Hepatocyte (in vitro differentiated cells): Measurements from ENCODE around the gene GRID1. TPM values are rescaled to one million over a fixed set of nuclear protein-coding genes. Genes with fewer than 3 reads are reported as not detected.

Experiments used
- DNase-seq: peaks from one replicate; pipeline ENCODE4 v3.0.0-alpha.2; 2016; ENCODE audit warnings: low spot score
- H2AFZ ChIP-seq: fragments of 200-600 bp; sonication (generic); 2 replicates; pipeline ENCODE4 v1.6.0; 2016; ENCODE audit warnings: antibody characterized with exemption, mild to moderate bottlenecking
- H3K27ac ChIP-seq: fragments of 200-600 bp; sonication (generic); 2 replicates; pipeline ENCODE4 v1.5.1; 2016; ENCODE audit warnings: mild to moderate bottlenecking
- H3K27me3 ChIP-seq: fragments of 200-600 bp; sonication (generic); 2 replicates; pipeline ENCODE4 v1.6.1; 2016
- H3K36me3 ChIP-seq: fragments of 200-600 bp; sonication (generic); replicated peaks from 2 replicates; pipeline ENCODE4 v1.5.1; 2016; ENCODE audit warnings: low read depth; ENCODE audit not compliant: insufficient read depth
- H3K4me1 ChIP-seq: fragments of 200-600 bp; sonication (generic); 2 replicates; pipeline ENCODE4 v1.5.1; 2016; ENCODE audit warnings: mild to moderate bottlenecking, moderate library complexity; ENCODE audit not compliant: insufficient read depth
- H3K4me2 ChIP-seq: fragments of 200-600 bp; sonication (generic); 2 replicates; pipeline ENCODE4 v1.6.0; 2016
- H3K4me3 ChIP-seq: fragments of 200-600 bp; sonication (generic); 2 replicates; pipeline ENCODE4 v1.5.1; 2016; ENCODE audit warnings: mild to moderate bottlenecking
- H3K79me2 ChIP-seq: fragments of 200-600 bp; sonication (generic); 2 replicates; pipeline ENCODE4 v1.6.0; 2017; ENCODE audit warnings: mild to moderate bottlenecking
- H3K9me2 ChIP-seq: fragments of 200-600 bp; sonication (generic); replicated peaks from 2 replicates; pipeline ENCODE4 v1.6.0; 2017; ENCODE audit warnings: mild to moderate bottlenecking; ENCODE audit not compliant: insufficient read depth
- H3K9me3 ChIP-seq: fragments of 200-600 bp; sonication (generic); 2 replicates; pipeline ENCODE4 v1.5.1; 2016; ENCODE audit warnings: low read depth, mild to moderate bottlenecking
- H4K20me1 ChIP-seq: fragments of 200-600 bp; sonication (generic); 2 replicates; pipeline ENCODE4 v1.6.0; 2016; ENCODE audit warnings: mild to moderate bottlenecking; ENCODE audit not compliant: insufficient read depth, poor library complexity, severe bottlenecking
- EZH2 ChIP-seq: fragments of 200-600 bp; sonication (generic); IDR thresholded peaks from 2 replicates; pipeline ENCODE4 v1.6.1; 2016; ENCODE audit warnings: antibody characterized with exemption, mild to moderate bottlenecking, borderline replicate concordance
- EZH2phosphoT487 ChIP-seq: fragments of 200-600 bp; sonication (generic); IDR thresholded peaks from one replicate; pipeline ENCODE4 v1.6.1; 2018; ENCODE audit warnings: antibody characterized with exemption, mild to moderate bottlenecking, low read depth, moderate library complexity; ENCODE audit not compliant: unreplicated experiment, severe bottlenecking
- WGBS: methylation state at CpG from one replicate; pipeline ENCODE4 v1.1.6; 2016; ENCODE audit warnings: low lambda C conversion rate; ENCODE audit errors: missing lambda C conversion rate; 5-methylcytosine and 5-hydroxymethylcytosine counted together
- polyA plus RNA-seq: library from polyadenylated mRNA; unstranded; fragments of >200 nt; fragmentation: Nextera tagmentation; extraction: Ambion mirVana; gene quantifications from 2 replicates; pipeline ENCODE4 v1.2.1, GENCODE V29; 2016
- total RNA-seq: library from RNA; depleted of rRNA; stranded (reverse); fragments of >200 nt; gene quantifications from 2 replicates; pipeline ENCODE4 v1.2.3, GENCODE V29; 2014
- TF ChIP-seq, protein P1 (sequence below): fragments of 200-600 bp; sonication (generic); IDR thresholded peaks from 2 replicates; pipeline ENCODE4 v1.5.1; 2016; ENCODE audit warnings: antibody characterized with exemption, mild to moderate bottlenecking; ENCODE audit not compliant: poor library complexity

Gene GRID1
- total and polyA plus RNA-seq, 2 experiments from 2014 or later, result 0.07 to 0.37 TPM

DNA sequence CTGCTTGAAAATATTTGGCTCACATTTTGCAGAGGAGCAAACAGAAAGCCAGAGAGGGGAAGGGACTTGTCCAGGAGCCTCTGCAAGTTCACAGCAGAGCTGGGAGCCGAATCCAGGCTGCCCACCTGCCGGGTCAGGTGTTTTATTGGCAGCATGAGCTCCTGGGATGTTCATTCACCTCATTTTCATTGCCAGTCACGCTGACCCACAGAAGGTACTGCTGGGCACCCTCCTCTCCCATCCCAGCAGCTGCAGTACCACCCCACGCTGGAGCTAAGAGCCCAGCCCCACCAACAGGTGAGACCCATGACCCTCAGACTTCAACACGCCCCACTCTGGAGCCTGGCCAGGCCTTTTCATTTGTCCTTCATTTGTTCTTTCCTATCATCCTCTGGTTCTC is 102.7 kb downstream of the GRID1 start:
- TF ChIP-seq, protein P1, sequence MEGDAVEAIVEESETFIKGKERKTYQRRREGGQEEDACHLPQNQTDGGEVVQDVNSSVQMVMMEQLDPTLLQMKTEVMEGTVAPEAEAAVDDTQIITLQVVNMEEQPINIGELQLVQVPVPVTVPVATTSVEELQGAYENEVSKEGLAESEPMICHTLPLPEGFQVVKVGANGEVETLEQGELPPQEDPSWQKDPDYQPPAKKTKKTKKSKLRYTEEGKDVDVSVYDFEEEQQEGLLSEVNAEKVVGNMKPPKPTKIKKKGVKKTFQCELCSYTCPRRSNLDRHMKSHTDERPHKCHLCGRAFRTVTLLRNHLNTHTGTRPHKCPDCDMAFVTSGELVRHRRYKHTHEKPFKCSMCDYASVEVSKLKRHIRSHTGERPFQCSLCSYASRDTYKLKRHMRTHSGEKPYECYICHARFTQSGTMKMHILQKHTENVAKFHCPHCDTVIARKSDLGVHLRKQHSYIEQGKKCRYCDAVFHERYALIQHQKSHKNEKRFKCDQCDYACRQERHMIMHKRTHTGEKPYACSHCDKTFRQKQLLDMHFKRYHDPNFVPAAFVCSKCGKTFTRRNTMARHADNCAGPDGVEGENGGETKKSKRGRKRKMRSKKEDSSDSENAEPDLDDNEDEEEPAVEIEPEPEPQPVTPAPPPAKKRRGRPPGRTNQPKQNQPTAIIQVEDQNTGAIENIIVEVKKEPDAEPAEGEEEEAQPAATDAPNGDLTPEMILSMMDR, result no peak
- no peak for TF ChIP-seq EZH2
- no peak for TF ChIP-seq EZH2phosphoT487
- Histone ChIP-seq H3K4me3 (no peak overlapping the region), H3K4me2 (no peak overlapping the region), H3K79me2 (no peaks in the 10 kb centered on the region), H3K4me1 (no peaks in the 10 kb centered on the region), H4K20me1 (no peaks in the 10 kb centered on the region), H3K27me3 (peaks cover 13% of the 10 kb centered on the region), H2AFZ (no peak overlapping the region), H3K36me3 (no peaks in the 10 kb centered on the region), H3K9me2 (no peaks in the 10 kb centered on the region), H3K27ac (no peak overlapping the region), H3K9me3 (no peaks in the 10 kb centered on the region)
- 76% methylated on average over 5 of the region's 5 CpGs for WGBS
- no peak for DNase-seq

DNA sequence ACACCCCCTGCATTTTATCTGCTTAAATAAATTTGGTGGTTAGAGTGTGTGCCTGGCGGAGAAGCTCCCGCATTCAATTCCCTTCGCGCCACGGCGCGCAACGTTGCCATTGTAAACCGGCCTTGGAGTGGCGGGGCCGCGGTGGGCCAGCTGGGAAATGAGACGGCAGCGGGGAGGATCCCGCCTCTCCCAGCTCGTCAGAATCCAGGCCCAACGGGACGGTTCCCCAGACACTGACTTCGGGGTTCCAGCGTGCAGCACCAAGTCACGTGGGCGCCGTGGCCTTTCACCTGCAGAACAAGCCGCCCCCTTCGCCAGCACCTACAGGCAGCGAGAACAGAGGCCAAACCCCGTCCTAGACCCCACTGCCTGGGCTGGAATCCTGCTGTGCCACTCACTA is 103.4 kb downstream of the GRID1 start:
- Histone ChIP-seq H3K9me3 (no peaks in the 10 kb centered on the region), H3K27ac (no peak overlapping the region), H3K36me3 (no peaks in the 10 kb centered on the region), H3K4me1 (no peaks in the 10 kb centered on the region), H3K9me2 (no peaks in the 10 kb centered on the region), H2AFZ (no peak overlapping the region), H3K4me3 (no peak overlapping the region), H3K79me2 (no peaks in the 10 kb centered on the region), H3K27me3 (peaks cover 13% of the 10 kb centered on the region), H3K4me2 (no peak overlapping the region), H4K20me1 (no peaks in the 10 kb centered on the region)
- TF ChIP-seq, protein P1, result no peak
- TF ChIP-seq EZH2, result no peak
- TF ChIP-seq EZH2phosphoT487, result no peak
- DNase-seq, result no peak
- WGBS, result 91% methylated on average over 27 of the region's 27 CpGs

DNA sequence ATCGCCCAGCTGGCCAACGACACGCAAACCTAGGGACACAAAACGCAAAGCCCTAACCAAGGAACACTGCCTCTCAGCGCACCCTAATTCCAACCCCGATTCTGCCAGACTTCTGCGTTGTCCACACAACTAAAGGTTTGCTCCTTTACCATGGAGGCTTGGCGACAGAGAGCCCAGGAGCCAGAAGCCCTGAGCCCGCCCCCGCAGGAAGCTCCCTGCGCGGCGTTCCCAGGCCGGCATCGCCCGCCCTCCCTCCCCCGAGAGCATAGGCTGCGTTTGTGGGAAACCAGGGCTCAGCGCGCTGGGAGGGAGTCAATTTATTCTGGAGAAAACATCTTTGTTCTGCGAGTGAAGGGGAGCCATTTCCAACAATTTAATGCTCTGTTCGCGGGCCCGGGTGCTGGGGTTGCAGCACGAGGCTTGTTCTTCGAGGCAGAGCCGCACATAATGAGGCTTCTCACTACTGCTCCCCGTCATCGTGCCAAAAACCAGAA is 103.9 kb downstream of the GRID1 start:
- H3K36me3 ChIP-seq, result no peaks in the 10 kb centered on the region
- no peak overlapping the region for H3K4me2 ChIP-seq
- no peaks in the 10 kb centered on the region for H3K4me1 ChIP-seq
- no peak overlapping the region for H2AFZ ChIP-seq
- DNase-seq, result no peak
- TF ChIP-seq EZH2 (no peak), EZH2phosphoT487 (no peak)
- TF ChIP-seq, protein P1, result no peak
- H3K79me2 ChIP-seq, result no peaks in the 10 kb centered on the region
- H3K9me3 ChIP-seq, result no peaks in the 10 kb centered on the region
- H3K4me3 ChIP-seq, result no peak overlapping the region
- 61% methylated on average over 28 of the region's 29 CpGs for WGBS
- H3K27ac ChIP-seq, result no peak overlapping the region
- H3K27me3 ChIP-seq, result peaks cover 13% of the 10 kb centered on the region
- no peaks in the 10 kb centered on the region for H4K20me1 ChIP-seq
- no peaks in the 10 kb centered on the region for H3K9me2 ChIP-seq
